Measurements from ENCODE around the gene ANXA4.

DNA sequence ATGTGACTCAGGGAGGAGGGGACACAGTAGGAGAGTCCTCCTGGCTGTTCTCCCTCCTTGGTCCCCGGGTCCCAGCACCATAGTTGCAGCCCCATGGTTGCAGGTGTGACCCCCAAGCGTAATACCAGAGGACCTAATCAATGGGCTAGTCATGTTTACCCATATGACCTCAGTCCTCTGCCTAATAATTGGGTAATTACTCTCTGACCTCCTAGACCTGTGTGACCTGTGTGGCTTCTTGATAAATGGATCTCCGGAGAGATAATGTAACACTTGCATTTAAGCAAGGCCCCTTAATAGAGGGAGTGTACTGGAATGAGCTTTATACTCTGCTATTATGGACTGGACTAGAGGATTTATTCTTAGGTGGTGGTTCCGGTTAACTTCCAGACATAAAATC is 55.3 kb downstream of the ANXA4 start:
- TF ChIP-seq, protein P1, sequence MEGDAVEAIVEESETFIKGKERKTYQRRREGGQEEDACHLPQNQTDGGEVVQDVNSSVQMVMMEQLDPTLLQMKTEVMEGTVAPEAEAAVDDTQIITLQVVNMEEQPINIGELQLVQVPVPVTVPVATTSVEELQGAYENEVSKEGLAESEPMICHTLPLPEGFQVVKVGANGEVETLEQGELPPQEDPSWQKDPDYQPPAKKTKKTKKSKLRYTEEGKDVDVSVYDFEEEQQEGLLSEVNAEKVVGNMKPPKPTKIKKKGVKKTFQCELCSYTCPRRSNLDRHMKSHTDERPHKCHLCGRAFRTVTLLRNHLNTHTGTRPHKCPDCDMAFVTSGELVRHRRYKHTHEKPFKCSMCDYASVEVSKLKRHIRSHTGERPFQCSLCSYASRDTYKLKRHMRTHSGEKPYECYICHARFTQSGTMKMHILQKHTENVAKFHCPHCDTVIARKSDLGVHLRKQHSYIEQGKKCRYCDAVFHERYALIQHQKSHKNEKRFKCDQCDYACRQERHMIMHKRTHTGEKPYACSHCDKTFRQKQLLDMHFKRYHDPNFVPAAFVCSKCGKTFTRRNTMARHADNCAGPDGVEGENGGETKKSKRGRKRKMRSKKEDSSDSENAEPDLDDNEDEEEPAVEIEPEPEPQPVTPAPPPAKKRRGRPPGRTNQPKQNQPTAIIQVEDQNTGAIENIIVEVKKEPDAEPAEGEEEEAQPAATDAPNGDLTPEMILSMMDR (conservative IDR thresholded peaks at IDR 0.05): no peak
- no peak for TF ChIP-seq EZH2 (IDR thresholded peaks at IDR 0.05; ENCODE audit: low read depth)
